Right ventricle myocardium superior (tissue), 1 donor: ENCODE data around the gene WIPF3. TPM values are rescaled to one million over a fixed set of nuclear protein-coding genes. Genes with fewer than 3 reads are reported as not detected.
"Not testable (repeated sequence)": the region's sequence is repeated elsewhere in the genome, so short reads cannot be mapped to it uniquely, and the experiment has no call there.

Source experiments
- ATAC-seq: fragments of 200-7000 bp; cut with Tn5 transposase; one replicate; pipeline ENCODE4 v1.9.1; 2020; ENCODE audit warnings: mild to moderate bottlenecking; ENCODE audit not compliant: poor library complexity
- DNase-seq: peaks from one replicate; pipeline ENCODE4 v3.0.0-alpha.2; 2020
- intact Hi-C: fragments of 100-400 bp; cut with DNase I; formaldehyde crosslinking; loops from one replicate; pipeline ENCODE4 v1.11.2; 2022
- total RNA-seq: library from RNA; stranded (reverse); fragmentation: NEBNext Ultra II Directional; extraction: Animal tissue kit (Norgen Biotek cat#: 25700); gene quantifications from one replicate; pipeline ENCODE4 v1.2.1, GENCODE V29; 2021
- donor health status: DM: no; HTN: yes; CAD: no; lungs with severe emphysema.

Gene WIPF3
- total RNA-seq, 1 donor from 2014 or later = 5.5 TPM

DNA sequence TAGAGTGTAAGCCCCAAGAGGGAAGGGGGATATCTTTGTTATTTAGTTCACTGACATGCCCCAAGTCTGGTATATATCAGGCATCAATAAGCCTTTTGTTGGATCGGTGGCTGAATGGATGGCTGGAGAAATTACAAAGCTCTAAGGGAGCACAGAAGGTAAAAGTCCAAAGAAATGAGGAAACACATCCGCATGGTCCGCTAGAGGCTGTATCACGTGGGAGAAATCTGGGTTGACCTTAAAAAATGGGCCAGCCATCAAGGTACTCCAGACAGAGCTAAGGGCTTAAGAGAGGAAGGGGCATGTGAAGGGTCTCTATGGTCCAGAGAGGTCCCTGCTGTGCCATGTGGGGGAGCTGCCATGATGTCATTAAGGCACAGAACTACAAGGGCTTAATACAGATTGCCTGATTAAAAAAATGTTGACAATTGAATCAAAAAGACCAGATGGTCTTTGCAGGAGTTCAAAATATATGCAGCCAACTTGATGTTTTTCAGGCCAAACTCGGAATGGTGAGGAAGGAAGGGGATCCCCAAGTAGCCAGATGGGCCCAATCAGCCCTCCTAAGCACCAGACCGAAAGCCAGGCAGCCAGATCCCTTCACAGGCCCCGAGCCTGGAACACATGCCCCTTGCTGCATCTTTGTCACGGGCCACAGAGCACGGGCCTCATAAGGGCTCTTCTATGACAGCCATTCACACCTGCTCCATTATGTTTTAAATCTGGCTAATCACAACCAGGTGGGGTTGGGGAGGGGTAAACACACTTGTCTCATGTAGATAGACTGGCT is 151.4 kb downstream of the WIPF3 start:
- intact Hi-C loops = no loop called here
- ATAC-seq (no peak), DNase-seq (no peak)

DNA sequence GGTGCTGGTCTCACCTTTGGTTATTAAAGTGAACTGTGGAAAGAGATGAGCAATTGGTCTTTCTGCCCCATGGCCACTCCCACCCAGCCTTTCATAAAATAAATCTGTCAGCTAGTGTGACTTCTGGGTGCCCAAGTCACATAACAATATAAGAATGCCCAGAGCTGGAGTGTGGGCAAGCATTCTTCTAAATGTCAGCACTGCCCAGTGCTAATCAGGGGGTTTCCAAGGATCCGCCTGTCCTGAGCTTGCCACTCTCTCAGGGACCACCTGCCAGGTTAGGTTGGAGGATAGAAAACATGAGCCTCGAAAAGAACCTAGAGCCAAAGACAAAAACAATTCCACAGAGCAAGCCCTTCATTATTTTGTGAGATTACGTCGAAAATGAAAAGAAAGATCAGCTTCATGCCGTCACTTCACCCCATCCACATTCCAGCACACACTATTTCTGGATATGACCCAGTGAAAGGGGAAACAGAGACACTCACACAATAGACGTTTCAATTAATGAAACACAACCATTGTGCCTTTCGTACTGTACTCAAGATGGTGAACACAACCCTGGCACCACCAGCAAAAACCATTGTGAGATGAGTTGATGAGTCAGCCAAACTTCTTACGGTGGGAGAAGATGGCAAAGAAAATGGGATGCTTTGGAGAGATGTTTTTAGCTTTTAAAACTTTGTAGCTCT is 152.5 kb downstream of the WIPF3 start:
- intact Hi-C loops = no loop called here
- ATAC-seq (no peak), DNase-seq (no peak)

- intact Hi-C loops, DNase-seq, ATAC-seq: not testable (repeated sequence)
These were observed 155.3 kb downstream of the WIPF3 start for GRCh38 chr7:29961611-29962010.

DNA sequence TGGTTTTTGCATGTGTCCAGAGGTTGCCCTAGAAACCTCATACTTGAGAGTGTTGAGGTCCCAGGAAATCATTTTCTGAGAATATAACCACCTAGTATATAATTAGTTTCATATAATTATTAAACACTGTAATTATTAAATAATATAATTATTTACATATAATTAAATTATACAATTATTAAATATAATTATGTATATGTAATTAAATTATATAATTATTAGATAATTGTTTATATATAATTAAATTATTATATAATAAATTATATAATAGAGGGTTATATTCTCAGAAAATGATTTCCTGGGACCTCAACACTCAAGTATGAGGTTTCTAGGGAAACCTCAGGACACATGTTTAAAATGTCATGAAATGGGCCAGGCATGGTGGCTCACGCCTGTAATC is 155.7 kb downstream of the WIPF3 start:
- intact Hi-C loops = no loop called here
- DNase-seq = no peak
- ATAC-seq = no peak

DNA sequence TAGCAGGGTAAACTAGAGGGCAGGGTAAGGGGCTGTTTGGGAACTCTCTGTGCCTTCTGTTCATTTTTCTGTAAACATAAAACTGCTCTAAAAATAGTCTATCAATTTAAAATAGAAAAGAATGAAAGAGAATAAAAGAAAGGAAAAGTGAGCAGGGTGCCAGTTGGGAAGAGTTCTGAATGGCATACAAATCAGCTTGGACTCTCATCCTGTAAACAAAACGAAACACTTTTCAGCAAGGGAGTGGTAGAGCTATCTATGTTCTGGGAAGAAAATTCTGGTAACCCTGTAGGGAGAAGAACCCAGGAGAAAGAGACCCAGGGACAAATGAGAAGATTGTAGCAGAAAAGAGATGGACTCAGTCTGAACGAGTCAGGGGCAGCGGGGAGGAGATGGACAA is 158.7 kb downstream of the WIPF3 start:
- DNase-seq (no peak), ATAC-seq (no peak)
- intact Hi-C loops = no loop called here

Other genes with a start within 250 kb of the WIPF3 start
- not detected for gene PRR15, start 242.7 kb upstream of the WIPF3 start, total RNA-seq
- gene SCRN1, start 183.3 kb downstream of the WIPF3 start, total RNA-seq = 10.3 TPM
- 8.6 TPM for gene FKBP14, start 220.2 kb downstream of the WIPF3 start, total RNA-seq
- gene PLEKHA8, start 221.9 kb downstream of the WIPF3 start, total RNA-seq = 3.9 TPM